SW 1271 (cell line): Measurements from ENCODE around the gene LMBRD1.
"Not testable (repeated sequence)": the region's sequence is repeated elsewhere in the genome, so short reads cannot be mapped to it uniquely, and the experiment has no call there.

ENCODE experiments used
- DNase-seq, 2 experiments: peaks; one replicate each; lab custom pipeline; 2025; lab: John Stamatoyannopoulos, UW

The LMBRD1 gene

GRCh38 chr6:69796073-69796641 is 653 bp downstream of the LMBRD1 start:
- peak in 1 of 2 experiments; percentile 60 for DNase-seq

GRCh38 chr6:69795469-69796072 is 1.2 kb downstream of the LMBRD1 start:
- DNase-seq: no peak

- no peak for DNase-seq
Measured at GRCh38 chr6:69792292-69792691, 4.5 kb downstream of the LMBRD1 start.

GRCh38 chr6:69791065-69791471 is 5.7 kb downstream of the LMBRD1 start:
- no peak for DNase-seq

GRCh38 chr6:69790629-69791028 is 6.2 kb downstream of the LMBRD1 start:
- DNase-seq: no peak

GRCh38 chr6:69789578-69789977 is 7.2 kb downstream of the LMBRD1 start:
- DNase-seq: no peak

- DNase-seq: not testable (repeated sequence)
Measured at GRCh38 chr6:69787436-69787835, 9.4 kb downstream of the LMBRD1 start.

- DNase-seq: no peak
Measured at GRCh38 chr6:69785697-69786096, 11.1 kb downstream of the LMBRD1 start.

- DNase-seq: no peak
Measured at GRCh38 chr6:69784595-69785377, 12.0 kb downstream of the LMBRD1 start.

- DNase-seq: no peak
Measured at GRCh38 chr6:69783108-69783507, 13.7 kb downstream of the LMBRD1 start.

- no peak for DNase-seq
Measured at GRCh38 chr6:69780585-69781178, 16.1 kb downstream of the LMBRD1 start.

- DNase-seq: no peak
Measured at GRCh38 chr6:69775941-69776340, 20.9 kb downstream of the LMBRD1 start.

GRCh38 chr6:69775585-69775849 is 21.3 kb downstream of the LMBRD1 start:
- DNase-seq: no peak

GRCh38 chr6:69774740-69775584 is 21.8 kb downstream of the LMBRD1 start:
- DNase-seq: no peak

- no peak for DNase-seq
Measured at GRCh38 chr6:69771158-69771906, 25.5 kb downstream of the LMBRD1 start.

GRCh38 chr6:69768664-69769063 is 28.1 kb downstream of the LMBRD1 start:
- no peak for DNase-seq

- no peak for DNase-seq
Measured at GRCh38 chr6:69763763-69764162, 33.0 kb downstream of the LMBRD1 start.

GRCh38 chr6:69761853-69762252 is 35.0 kb downstream of the LMBRD1 start:
- no peak for DNase-seq

GRCh38 chr6:69758214-69758613 is 38.6 kb downstream of the LMBRD1 start:
- DNase-seq: no peak

- no peak for DNase-seq
Measured at GRCh38 chr6:69756907-69757306, 39.9 kb downstream of the LMBRD1 start.

GRCh38 chr6:69756366-69756765 is 40.4 kb downstream of the LMBRD1 start:
- no peak for DNase-seq

GRCh38 chr6:69735027-69735426 is 61.8 kb downstream of the LMBRD1 start:
- no peak for DNase-seq
